Smooth muscle cell (in vitro differentiated cells): ENCODE data around the gene RPL26. TPM values are rescaled to one million over a fixed set of nuclear protein-coding genes. Genes with fewer than 3 reads are reported as not detected.
"Not testable (repeated sequence)": the region's sequence is repeated elsewhere in the genome, so short reads cannot be mapped to it uniquely, and the experiment has no call there.

ENCODE experiments used
- DNase-seq: peaks from one replicate; lab custom pipeline; 2025; ENCODE audit not compliant: unreplicated experiment; lab: John Stamatoyannopoulos, UW
- H2AFZ ChIP-seq: fragments of 200-600 bp; sonication (generic); 2 replicates; pipeline ENCODE4 v1.6.0; 2016; ENCODE audit warnings: antibody characterized with exemption, low read depth, mild to moderate bottlenecking
- H3F3A ChIP-seq: fragments of 200-600 bp; sonication (generic); 2 replicates; pipeline ENCODE4 v1.6.0; 2017; ENCODE audit warnings: antibody characterized with exemption, low read depth
- H3K27ac ChIP-seq: fragments of 200-600 bp; sonication (generic); 2 replicates; pipeline ENCODE4 v1.5.1; 2016; ENCODE audit warnings: low read depth, mild to moderate bottlenecking
- H3K27me3 ChIP-seq: fragments of 200-600 bp; sonication (generic); 2 replicates; pipeline ENCODE4 v1.6.1; 2016; ENCODE audit warnings: low read depth, mild to moderate bottlenecking
- H3K36me3 ChIP-seq: fragments of 200-600 bp; sonication (generic); 2 replicates; pipeline ENCODE4 v1.5.1; 2016; ENCODE audit warnings: low read depth
- H3K4me1 ChIP-seq: fragments of 200-600 bp; sonication (generic); 2 replicates; pipeline ENCODE4 v1.5.1; 2016; ENCODE audit warnings: low read depth
- H3K4me2 ChIP-seq: fragments of 200-600 bp; sonication (generic); 2 replicates; pipeline ENCODE4 v1.6.0; 2016; ENCODE audit warnings: mild to moderate bottlenecking
- H3K4me3 ChIP-seq: fragments of 200-600 bp; sonication (generic); 2 replicates; pipeline ENCODE4 v1.5.1; 2016; ENCODE audit warnings: mild to moderate bottlenecking
- H3K79me2 ChIP-seq: fragments of 200-600 bp; sonication (generic); 2 replicates; pipeline ENCODE4 v1.6.0; 2016; ENCODE audit warnings: low read depth, mild to moderate bottlenecking
- H3K9ac ChIP-seq: fragments of 200-600 bp; sonication (generic); 2 replicates; pipeline ENCODE4 v1.6.0; 2016; ENCODE audit warnings: low read depth
- H3K9me3 ChIP-seq: fragments of 200-600 bp; sonication (generic); replicated peaks from 2 replicates; pipeline ENCODE4 v1.5.1; 2016; ENCODE audit warnings: low read depth
- H4K20me1 ChIP-seq: fragments of 200-600 bp; sonication (generic); 2 replicates; pipeline ENCODE4 v1.6.0; 2016; ENCODE audit warnings: low read depth
- WGBS: methylation state at CpG from one replicate; pipeline ENCODE4 v1.1.7; 2016; ENCODE audit warnings: low lambda C conversion rate; 5-methylcytosine and 5-hydroxymethylcytosine counted together
- polyA plus RNA-seq: library from polyadenylated mRNA; unstranded; fragments of >200 nt; fragmentation: Nextera tagmentation; extraction: Ambion mirVana; gene quantifications from 2 replicates; pipeline ENCODE4 v1.2.1, GENCODE V29; 2016
- total RNA-seq: library from RNA; depleted of rRNA; stranded (reverse); fragments of >200 nt; gene quantifications from 2 replicates; pipeline ENCODE4 v1.2.3, GENCODE V29; 2014
- TF ChIP-seq, protein P1 (sequence below): fragments of 200-600 bp; sonication (generic); IDR thresholded peaks from 2 replicates; pipeline ENCODE4 v1.5.1; 2017; ENCODE audit warnings: borderline replicate concordance, mild to moderate bottlenecking, antibody characterized with exemption; ENCODE audit not compliant: insufficient read depth, poor library complexity, severe bottlenecking

Gene RPL26
- total and polyA plus RNA-seq, 2 experiments from 2014 or later: 367 to 3,533 TPM

DNA sequence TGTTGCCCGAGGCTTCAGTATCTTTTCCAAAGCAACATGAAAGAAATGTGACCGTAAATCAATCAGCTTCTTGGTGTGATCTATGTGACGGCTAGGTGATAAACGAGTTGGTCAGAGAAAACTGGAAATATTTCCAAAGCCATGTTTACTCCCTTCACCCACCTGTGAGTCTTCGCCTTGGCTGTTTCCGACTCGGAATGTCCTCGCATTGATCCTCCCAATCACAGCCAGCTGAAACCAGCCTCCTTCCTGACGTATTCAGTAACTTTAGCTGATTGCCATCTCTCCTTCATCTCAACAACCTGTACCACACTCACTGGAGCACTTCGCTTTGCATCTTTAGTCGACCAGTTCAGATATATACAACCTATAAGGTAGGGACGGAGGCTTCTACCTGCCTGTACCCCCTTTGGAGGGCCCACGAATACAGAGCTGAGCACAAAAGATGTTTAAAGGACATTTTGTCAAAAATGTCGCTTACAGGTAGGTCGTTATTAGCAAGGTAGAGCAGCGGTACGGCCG, 7.2 kb downstream of the RPL26 start:
- peak overlapping the region; percentile 98 for H3K4me2 ChIP-seq
- no peaks in the 10 kb centered on the region for H3K9me3 ChIP-seq
- peak overlapping the region; percentile 72 for H3K27ac ChIP-seq
- DNase-seq: no peak
- H3K4me3 ChIP-seq: peak overlapping the region; percentile 66
- H3K27me3 ChIP-seq: no peaks in the 10 kb centered on the region
- peak overlapping the region; percentile 58 for H2AFZ ChIP-seq
- TF ChIP-seq, protein P1, sequence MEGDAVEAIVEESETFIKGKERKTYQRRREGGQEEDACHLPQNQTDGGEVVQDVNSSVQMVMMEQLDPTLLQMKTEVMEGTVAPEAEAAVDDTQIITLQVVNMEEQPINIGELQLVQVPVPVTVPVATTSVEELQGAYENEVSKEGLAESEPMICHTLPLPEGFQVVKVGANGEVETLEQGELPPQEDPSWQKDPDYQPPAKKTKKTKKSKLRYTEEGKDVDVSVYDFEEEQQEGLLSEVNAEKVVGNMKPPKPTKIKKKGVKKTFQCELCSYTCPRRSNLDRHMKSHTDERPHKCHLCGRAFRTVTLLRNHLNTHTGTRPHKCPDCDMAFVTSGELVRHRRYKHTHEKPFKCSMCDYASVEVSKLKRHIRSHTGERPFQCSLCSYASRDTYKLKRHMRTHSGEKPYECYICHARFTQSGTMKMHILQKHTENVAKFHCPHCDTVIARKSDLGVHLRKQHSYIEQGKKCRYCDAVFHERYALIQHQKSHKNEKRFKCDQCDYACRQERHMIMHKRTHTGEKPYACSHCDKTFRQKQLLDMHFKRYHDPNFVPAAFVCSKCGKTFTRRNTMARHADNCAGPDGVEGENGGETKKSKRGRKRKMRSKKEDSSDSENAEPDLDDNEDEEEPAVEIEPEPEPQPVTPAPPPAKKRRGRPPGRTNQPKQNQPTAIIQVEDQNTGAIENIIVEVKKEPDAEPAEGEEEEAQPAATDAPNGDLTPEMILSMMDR: no peak
- peaks cover 30% of the 10 kb centered on the region for H3K79me2 ChIP-seq
- peak overlapping the region; percentile 83 for H3K9ac ChIP-seq
- H4K20me1 ChIP-seq: peaks cover 27% of the 10 kb centered on the region
- H3K4me1 ChIP-seq: peaks cover 9% of the 10 kb centered on the region
- WGBS: 46% methylated on average over 18 of the region's 18 CpGs
- peaks cover 38% of the 10 kb centered on the region for H3F3A ChIP-seq
- H3K36me3 ChIP-seq: no peaks in the 10 kb centered on the region

- 100% methylated on average over 10 of the region's 26 CpGs for WGBS
Measured at GRCh38 chr17:8373856-8374255, 9.1 kb downstream of the RPL26 start.

GRCh38 chr17:8372422-8372821, 10.6 kb downstream of the RPL26 start:
- Histone ChIP-seq H3K36me3 (no peaks in the 10 kb centered on the region), H3K27me3 (no peaks in the 10 kb centered on the region), H3K4me2 (no peak overlapping the region), H3K27ac (no peak overlapping the region), H3F3A (peaks cover 8% of the 10 kb centered on the region), H3K9me3 (no peaks in the 10 kb centered on the region), H2AFZ (no peak overlapping the region), H4K20me1 (no peaks in the 10 kb centered on the region), H3K4me3 (no peak overlapping the region), H3K4me1 (peaks cover 5% of the 10 kb centered on the region), H3K9ac (no peak overlapping the region), H3K79me2 (peaks cover 7% of the 10 kb centered on the region)
- DNase-seq: no peak
- WGBS: 75% methylated on average over 7 of the region's 7 CpGs
- TF ChIP-seq, protein P1: no peak

More at GRCh38 chr17:8373856-8374255, 9.1 kb downstream of the RPL26 start:
- not testable (repeated sequence) for H3K9me3 ChIP-seq, H2AFZ ChIP-seq, H3K4me1 ChIP-seq, H3K27me3 ChIP-seq, H3K4me2 ChIP-seq, H4K20me1 ChIP-seq, DNase-seq, H3K36me3 ChIP-seq, H3K4me3 ChIP-seq, H3K9ac ChIP-seq, H3K27ac ChIP-seq
- H3K79me2 ChIP-seq: peaks cover 10% of the 10 kb centered on the region
- H3F3A ChIP-seq: peaks cover 21% of the 10 kb centered on the region

DNA sequence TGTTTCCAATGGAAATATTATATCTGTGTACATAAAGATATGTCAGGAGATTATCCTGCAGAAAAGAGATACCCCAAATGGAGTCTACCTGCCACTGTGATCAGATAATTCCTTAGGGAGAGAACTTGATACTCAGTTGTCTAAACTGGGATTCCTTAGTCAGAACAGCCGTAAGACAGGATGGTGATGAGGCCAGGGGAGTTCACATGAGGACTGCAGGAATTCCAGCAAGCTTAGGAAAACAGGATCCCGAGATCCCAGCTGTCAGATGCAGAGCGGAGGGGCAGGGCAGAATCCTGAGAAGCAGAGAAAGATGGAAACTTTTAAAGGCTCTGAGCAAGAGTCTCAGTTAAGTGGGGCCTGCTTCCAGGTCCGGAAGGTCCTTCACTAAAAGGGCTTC, 11.2 kb downstream of the RPL26 start:
- H3K4me2 ChIP-seq: no peak overlapping the region
- peaks cover 1% of the 10 kb centered on the region for H3F3A ChIP-seq
- no peak overlapping the region for H3K4me3 ChIP-seq
- H3K79me2 ChIP-seq: peaks cover 7% of the 10 kb centered on the region
- TF ChIP-seq, protein P1: no peak
- WGBS: 83% methylated on average over 4 of the region's 4 CpGs
- no peak overlapping the region for H3K27ac ChIP-seq
- no peaks in the 10 kb centered on the region for H3K36me3 ChIP-seq
- DNase-seq: no peak
- no peaks in the 10 kb centered on the region for H4K20me1 ChIP-seq
- H3K9ac ChIP-seq: no peak overlapping the region
- H2AFZ ChIP-seq: no peak overlapping the region
- no peaks in the 10 kb centered on the region for H3K27me3 ChIP-seq
- peaks cover 5% of the 10 kb centered on the region for H3K4me1 ChIP-seq
- no peaks in the 10 kb centered on the region for H3K9me3 ChIP-seq
